ENCODE results near the gene AP5Z1. TPM values are rescaled to one million over a fixed set of nuclear protein-coding genes. Genes with fewer than 3 reads are reported as not detected.

Gene AP5Z1
- total RNA-seq, 4 donors from 2014 or later = 51.0 to 93.0 (median 69.9) TPM

DNA sequence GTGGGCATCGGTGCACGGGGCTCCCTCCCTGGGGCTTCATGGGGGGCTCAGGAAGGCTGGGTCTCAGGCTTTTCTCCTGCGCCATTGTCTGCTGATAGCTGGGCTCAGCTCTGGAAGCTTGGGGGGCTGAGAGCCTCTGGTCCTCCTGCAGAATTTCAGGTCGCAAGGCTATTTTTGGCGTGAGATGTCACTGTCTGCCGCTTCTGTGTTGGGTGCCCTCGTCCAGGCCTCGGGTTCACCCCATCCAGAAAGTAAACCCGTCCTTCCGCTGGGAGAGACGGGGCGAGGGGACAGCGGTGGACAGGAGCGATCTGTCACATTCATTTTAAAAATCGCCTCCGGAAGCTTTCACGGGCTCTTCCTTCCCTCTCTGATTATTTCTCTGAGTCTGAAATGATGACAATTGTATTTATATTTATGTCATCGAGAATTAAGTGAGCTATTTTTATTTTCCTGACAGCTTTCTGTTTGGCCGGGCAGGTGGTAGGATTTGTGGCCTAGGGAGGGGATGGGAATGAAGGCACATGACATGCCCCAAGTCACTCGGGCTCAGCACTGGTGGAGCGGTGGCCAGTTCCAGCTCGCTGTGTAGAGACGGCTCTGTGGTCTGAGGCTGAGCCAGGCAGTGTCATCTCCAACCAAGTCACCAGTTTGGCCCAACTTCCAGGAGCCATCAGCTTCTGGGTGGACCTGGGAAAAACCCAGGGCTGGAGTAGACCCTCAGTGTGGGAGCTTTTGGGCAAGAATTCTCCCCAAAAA lies 40.7 kb upstream of the AP5Z1 start:
- no peaks in the 10 kb centered on the region for H3K9me3 ChIP-seq
- TF ChIP-seq CTCF (IDR thresholded peaks at IDR 0.05) (no peak), POLR2A (IDR thresholded peaks at IDR 0.05) (no peak)
- peaks cover 0 to 14% (median 0%) of the 10 kb centered on the region in 4 donors for H3K4me1 ChIP-seq
- H3K36me3 ChIP-seq = no peaks in the 10 kb centered on the region
- H3K27me3 ChIP-seq = no peaks in the 10 kb centered on the region
- no peak overlapping the region for H3K4me3 ChIP-seq
- H3K27ac ChIP-seq = no peak overlapping the region
- DNase-seq = no peak

DNA sequence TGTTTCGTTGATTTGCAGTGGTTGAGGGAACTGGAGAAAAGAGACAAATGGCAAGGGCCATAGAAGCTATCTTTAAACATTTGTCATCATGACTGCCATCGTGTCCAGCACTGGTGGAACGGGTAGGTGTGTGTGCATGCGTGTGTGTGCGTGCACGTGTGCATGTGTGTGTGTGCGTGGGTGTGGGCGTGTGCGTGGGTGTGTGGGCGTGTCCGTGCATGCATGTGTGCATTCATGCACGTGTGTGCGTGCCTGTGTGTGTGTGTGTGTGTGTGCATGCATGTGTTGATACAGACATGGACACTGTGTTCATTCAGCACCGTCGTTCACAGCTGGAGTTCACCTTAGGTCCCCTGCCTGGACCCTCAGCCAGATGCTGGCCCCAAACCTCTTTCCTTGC lies 38.1 kb upstream of the AP5Z1 start:
- DNase-seq = no peak
- no peak overlapping the region for H3K27ac ChIP-seq
- peaks cover 0 to 17% (median 0%) of the 10 kb centered on the region in 4 donors for H3K4me1 ChIP-seq
- H3K27me3 ChIP-seq = no peaks in the 10 kb centered on the region
- no peak for TF ChIP-seq POLR2A (IDR thresholded peaks at IDR 0.05)
- no peak for TF ChIP-seq CTCF (IDR thresholded peaks at IDR 0.05)
- no peak overlapping the region for H3K4me3 ChIP-seq
- H3K36me3 ChIP-seq = peaks cover 0 to 18% (median 0%) of the 10 kb centered on the region in 3 donors
- H3K9me3 ChIP-seq = no peaks in the 10 kb centered on the region

DNA sequence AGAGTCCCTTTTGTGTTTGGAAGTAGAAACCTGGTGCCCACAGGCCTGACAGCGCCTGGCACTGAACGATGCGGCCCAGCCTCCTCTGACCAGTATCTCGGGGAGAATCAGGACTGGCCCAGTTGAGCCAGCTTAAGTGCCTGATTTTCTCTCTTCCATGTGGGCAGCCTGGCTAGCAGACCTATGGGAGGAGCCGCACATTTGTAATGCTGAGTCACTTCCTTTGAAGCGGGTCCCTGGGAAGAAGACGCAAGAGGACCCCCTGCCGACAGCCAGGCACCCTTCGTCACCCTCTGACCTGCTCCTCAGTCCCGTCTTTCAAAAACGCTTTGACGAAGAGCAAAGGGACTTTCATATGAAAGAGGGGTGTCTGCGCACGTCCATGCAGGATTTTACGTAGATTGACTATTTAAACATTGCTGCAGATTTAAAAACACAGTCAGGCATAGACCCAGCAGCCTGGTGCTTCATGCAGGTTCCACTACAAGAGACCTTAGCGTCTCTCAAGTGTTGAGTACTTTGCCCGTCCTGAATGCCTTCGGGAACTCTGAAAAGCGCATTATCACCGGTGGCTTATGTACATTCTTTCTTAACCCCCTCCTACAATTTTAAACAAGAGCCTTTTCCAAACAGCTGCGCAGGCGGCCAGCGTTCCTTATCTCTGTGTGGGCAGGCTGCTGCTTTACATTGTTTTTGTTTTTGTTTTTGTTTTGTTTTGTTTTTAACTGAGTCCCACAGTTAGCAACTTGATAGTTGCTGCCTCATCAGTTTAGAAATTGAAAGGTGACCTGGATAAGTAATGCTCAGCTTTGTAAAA lies 36.5 kb upstream of the AP5Z1 start:
- Histone ChIP-seq H3K9me3 (no peaks in the 10 kb centered on the region), H3K27me3 (no peaks in the 10 kb centered on the region), H3K4me3 (peak overlapping the region in 1 of 4 donors; percentile 8), H3K27ac (peak overlapping the region in 3 of 4 donors; percentile 30 to 44 (median 42)), H3K36me3 (peaks cover 0 to 27% (median 0%) of the 10 kb centered on the region in 3 donors), H3K4me1 (peaks cover 0 to 26% (median 0%) of the 10 kb centered on the region in 4 donors)
- DNase-seq = no peak
- TF ChIP-seq CTCF (IDR thresholded peaks at IDR 0.05) = no peak
- TF ChIP-seq POLR2A (IDR thresholded peaks at IDR 0.05) = no peak

DNA sequence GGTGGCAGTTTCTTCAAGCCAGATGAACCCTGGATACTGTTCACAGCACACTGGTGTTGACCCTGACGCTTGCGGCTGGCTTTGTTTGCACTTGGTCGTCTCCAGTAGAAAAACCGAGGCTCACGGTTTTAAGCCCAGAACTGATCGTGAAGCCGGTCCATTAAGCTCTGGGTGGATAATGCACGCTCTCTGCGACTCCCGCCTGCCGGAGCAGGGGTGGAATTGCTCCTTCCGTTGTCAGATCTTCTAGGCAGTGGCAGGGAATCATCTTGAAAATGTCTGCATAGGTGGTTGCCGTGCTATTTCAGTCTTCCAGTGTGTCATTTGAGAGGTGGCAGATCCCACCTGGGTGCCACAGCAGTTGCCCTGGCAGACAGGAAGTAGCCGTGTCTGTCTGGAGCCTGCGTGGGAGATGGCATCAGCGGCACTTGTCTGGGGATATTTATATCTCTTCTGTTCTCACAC lies 35.9 kb upstream of the AP5Z1 start:
- Histone ChIP-seq H3K36me3 (peaks cover 0 to 27% (median 0%) of the 10 kb centered on the region in 3 donors), H3K4me3 (peak overlapping the region in 1 of 4 donors; percentile 8), H3K27ac (peak overlapping the region in 3 of 4 donors; percentile 30 to 44 (median 42)), H3K9me3 (no peaks in the 10 kb centered on the region), H3K4me1 (peaks cover 0 to 32% (median 2%) of the 10 kb centered on the region in 4 donors), H3K27me3 (no peaks in the 10 kb centered on the region)
- DNase-seq = no peak
- peak in 2 of 6 experiments; percentile 13 to 23 for TF ChIP-seq CTCF (IDR thresholded peaks at IDR 0.05)
- no peak for TF ChIP-seq POLR2A (IDR thresholded peaks at IDR 0.05)

GRCh38 chr7:4740796-4741195 lies 34.6 kb upstream of the AP5Z1 start:
- DNase-seq = no peak
- no peak overlapping the region for H3K27ac ChIP-seq
- TF ChIP-seq POLR2A (IDR thresholded peaks at IDR 0.05) (no peak), CTCF (IDR thresholded peaks at IDR 0.05) (no peak)
- peaks cover 0 to 39% (median 7%) of the 10 kb centered on the region in 4 donors for H3K4me1 ChIP-seq
- H3K27me3 ChIP-seq = no peaks in the 10 kb centered on the region
- peaks cover 0 to 27% (median 0%) of the 10 kb centered on the region in 3 donors for H3K36me3 ChIP-seq
- no peaks in the 10 kb centered on the region for H3K9me3 ChIP-seq
- no peak overlapping the region for H3K4me3 ChIP-seq

Measured in Peyer's patch (tissue), 4 donors.